GM21381 (cell line): Measurements from ENCODE around the gene ZNF407.

Experiments
- ATAC-seq: cut with Tn5 transposase; IDR thresholded peaks from one replicate; pipeline ENCODE4 v1.9.1; 2021; ENCODE audit warnings: mild to moderate bottlenecking, moderate library complexity; ENCODE audit not compliant: unreplicated experiment

Gene ZNF407

GRCh38 chr18:74778191-74778847, 180.6 kb downstream of the ZNF407 start:
- ATAC-seq: no peak

GRCh38 chr18:74784752-74785151, 187.1 kb downstream of the ZNF407 start:
- no peak for ATAC-seq

GRCh38 chr18:74785632-74786031, 188.0 kb downstream of the ZNF407 start:
- ATAC-seq: no peak

GRCh38 chr18:74788657-74789056, 191.0 kb downstream of the ZNF407 start:
- ATAC-seq: no peak

GRCh38 chr18:74789078-74789477, 191.4 kb downstream of the ZNF407 start:
- no peak for ATAC-seq

GRCh38 chr18:74790451-74790850, 192.8 kb downstream of the ZNF407 start:
- no peak for ATAC-seq

GRCh38 chr18:74791501-74792194, 194.0 kb downstream of the ZNF407 start:
- ATAC-seq: no peak

- no peak for ATAC-seq
Observed at GRCh38 chr18:74793746-74794145, 196.1 kb downstream of the ZNF407 start.

- no peak for ATAC-seq
Observed at GRCh38 chr18:74795751-74796150, 198.1 kb downstream of the ZNF407 start.

- no peak for ATAC-seq
Observed at GRCh38 chr18:74796211-74796610, 198.5 kb downstream of the ZNF407 start.

- peak; percentile 99 for ATAC-seq
Observed at GRCh38 chr18:74796841-74797576, 199.3 kb downstream of the ZNF407 start.

GRCh38 chr18:74797577-74798151, 200.0 kb downstream of the ZNF407 start:
- ATAC-seq: peak; percentile 27

- no peak for ATAC-seq
Observed at GRCh38 chr18:74799542-74799941, 201.9 kb downstream of the ZNF407 start.

GRCh38 chr18:74800098-74800497, 202.4 kb downstream of the ZNF407 start:
- no peak for ATAC-seq

- ATAC-seq: no peak
Observed at GRCh38 chr18:74803117-74803516, 205.4 kb downstream of the ZNF407 start.

- ATAC-seq: no peak
Observed at GRCh38 chr18:74803769-74804168, 206.1 kb downstream of the ZNF407 start.

- no peak for ATAC-seq
Observed at GRCh38 chr18:74804677-74805076, 207.0 kb downstream of the ZNF407 start.

- no peak for ATAC-seq
Observed at GRCh38 chr18:74806073-74806472, 208.4 kb downstream of the ZNF407 start.

- peak; percentile 99 for ATAC-seq
Observed at GRCh38 chr18:74806700-74807416, 209.2 kb downstream of the ZNF407 start.

- ATAC-seq: no peak
Observed at GRCh38 chr18:74817576-74817975, 219.9 kb downstream of the ZNF407 start.
